PFSK-1 (cell line): ENCODE data around the gene PDE2A.

Experiments
- FOXP2 ChIP-seq: optimal IDR thresholded peaks from 2 replicates; pipeline ENCODE3; 2011; ENCODE audit warnings: borderline replicate concordance, control low read depth, inconsistent platforms; ENCODE audit not compliant: insufficient read depth; ENCODE audit errors: extremely low read length, extremely low read depth
- POLR2AphosphoS5 ChIP-seq: IDR thresholded peaks from 2 replicates; pipeline ENCODE4 v1.6.1; 2012; ENCODE audit warnings: low read depth, mild to moderate bottlenecking, control low read depth, low read length, moderate library complexity
- SIN3A ChIP-seq: IDR thresholded peaks from 2 replicates; pipeline ENCODE4 v1.6.1; 2012; ENCODE audit warnings: mild to moderate bottlenecking, low read length, moderate library complexity, borderline replicate concordance; ENCODE audit not compliant: insufficient read depth
- TAF1 ChIP-seq: IDR thresholded peaks from 2 replicates; pipeline ENCODE4 v1.6.1; 2012; ENCODE audit warnings: low read length, control low read depth, borderline replicate concordance; ENCODE audit not compliant: insufficient read depth
- TF ChIP-seq, protein P1 (sequence below), 2 experiments: IDR thresholded peaks; 2 replicates each; pipeline versions ENCODE4 v1.6.1 to v1.8.0; 2011 to 2012; ENCODE audit warnings: low read depth in 2 of 2, low read length in 2 of 2, control low read depth in 1 of 2, inconsistent platforms in 1 of 2, mild to moderate bottlenecking in 1 of 2, moderate library complexity in 1 of 2; ENCODE audit not compliant: insufficient read depth in 1 of 2

The PDE2A gene

DNA sequence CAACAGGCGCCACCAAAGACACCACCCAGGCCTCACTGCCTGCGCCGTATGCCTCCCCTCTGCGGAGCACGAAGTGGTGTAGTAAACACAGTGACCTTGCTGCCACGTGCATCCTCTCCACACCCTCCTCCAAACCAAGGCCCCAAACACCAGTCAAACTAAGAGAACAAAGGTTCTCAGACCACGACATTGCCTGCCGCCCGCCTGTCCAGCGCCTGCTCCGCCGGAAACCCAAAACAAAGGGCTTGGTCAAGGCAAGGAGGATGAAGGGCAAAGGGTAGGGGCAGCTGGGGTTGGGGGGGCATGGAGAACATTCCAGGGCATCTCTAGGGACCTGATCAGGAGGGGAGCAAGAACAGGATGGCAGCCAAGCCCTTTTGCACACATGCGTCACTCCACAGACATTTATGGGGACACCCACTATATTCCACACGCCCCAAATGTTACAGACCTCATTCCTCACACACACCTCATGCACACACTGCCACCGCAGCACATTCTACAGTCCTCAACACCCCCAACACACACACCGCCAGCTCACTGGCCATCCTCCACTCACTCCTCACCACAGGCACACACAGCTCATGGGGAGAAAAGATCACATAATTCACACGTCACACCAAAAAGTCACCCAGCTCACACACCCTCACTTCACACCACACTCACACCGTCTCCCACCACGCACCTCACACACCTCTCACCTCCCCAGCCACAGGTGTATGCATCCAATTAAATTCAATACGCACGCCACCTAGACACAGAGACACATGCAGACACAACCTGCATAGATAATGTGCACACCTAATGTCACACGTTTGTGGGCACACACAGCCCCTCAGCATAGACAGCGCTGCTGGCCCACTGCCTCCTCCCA, 34.5 kb downstream of the PDE2A start:
- TF ChIP-seq FOXP2: no peak

DNA sequence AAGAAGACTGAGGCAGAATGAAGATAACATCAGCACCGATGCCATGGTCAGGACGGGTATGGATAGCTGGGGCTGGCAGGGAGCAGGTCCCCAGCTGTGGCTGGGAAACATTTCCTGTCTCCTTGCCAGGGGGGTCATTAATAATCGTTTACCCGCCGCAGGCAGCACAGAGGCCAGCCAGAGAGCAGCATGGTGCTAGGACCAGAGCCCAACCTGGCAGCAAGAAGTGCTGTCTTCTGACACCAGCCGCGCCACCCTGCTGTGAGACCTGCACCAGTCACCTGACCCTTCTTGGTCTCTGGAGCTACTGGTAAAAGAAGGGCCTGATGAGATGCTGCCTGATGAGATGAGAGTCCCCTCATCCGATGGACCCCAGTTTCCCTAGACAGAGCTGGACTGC, 36.3 kb downstream of the PDE2A start:
- no peak for TF ChIP-seq FOXP2
- TF ChIP-seq POLR2AphosphoS5: no peak
- no peak for TF ChIP-seq TAF1
- TF ChIP-seq SIN3A: no peak

DNA sequence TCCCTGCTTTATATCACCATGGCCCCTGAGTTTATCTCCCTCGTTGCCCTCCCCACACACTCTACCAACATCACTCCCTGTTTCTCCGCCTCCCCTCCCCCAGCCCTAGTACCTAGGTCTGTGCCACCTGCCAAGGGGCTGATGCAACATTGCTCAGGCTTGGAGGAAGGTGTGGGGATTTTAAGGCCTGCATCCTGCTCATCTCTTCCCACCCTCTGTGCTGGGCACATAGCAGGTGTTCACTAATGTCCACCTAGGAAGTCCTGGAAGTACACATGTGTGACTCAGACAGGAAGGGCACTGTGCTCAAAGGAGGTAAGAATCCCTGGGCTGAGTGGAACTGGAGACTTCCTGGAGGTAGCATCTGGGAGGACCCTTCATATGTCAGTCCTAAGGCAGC, 37.0 kb downstream of the PDE2A start:
- TF ChIP-seq, protein P1, sequence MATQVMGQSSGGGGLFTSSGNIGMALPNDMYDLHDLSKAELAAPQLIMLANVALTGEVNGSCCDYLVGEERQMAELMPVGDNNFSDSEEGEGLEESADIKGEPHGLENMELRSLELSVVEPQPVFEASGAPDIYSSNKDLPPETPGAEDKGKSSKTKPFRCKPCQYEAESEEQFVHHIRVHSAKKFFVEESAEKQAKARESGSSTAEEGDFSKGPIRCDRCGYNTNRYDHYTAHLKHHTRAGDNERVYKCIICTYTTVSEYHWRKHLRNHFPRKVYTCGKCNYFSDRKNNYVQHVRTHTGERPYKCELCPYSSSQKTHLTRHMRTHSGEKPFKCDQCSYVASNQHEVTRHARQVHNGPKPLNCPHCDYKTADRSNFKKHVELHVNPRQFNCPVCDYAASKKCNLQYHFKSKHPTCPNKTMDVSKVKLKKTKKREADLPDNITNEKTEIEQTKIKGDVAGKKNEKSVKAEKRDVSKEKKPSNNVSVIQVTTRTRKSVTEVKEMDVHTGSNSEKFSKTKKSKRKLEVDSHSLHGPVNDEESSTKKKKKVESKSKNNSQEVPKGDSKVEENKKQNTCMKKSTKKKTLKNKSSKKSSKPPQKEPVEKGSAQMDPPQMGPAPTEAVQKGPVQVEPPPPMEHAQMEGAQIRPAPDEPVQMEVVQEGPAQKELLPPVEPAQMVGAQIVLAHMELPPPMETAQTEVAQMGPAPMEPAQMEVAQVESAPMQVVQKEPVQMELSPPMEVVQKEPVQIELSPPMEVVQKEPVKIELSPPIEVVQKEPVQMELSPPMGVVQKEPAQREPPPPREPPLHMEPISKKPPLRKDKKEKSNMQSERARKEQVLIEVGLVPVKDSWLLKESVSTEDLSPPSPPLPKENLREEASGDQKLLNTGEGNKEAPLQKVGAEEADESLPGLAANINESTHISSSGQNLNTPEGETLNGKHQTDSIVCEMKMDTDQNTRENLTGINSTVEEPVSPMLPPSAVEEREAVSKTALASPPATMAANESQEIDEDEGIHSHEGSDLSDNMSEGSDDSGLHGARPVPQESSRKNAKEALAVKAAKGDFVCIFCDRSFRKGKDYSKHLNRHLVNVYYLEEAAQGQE (IDR thresholded peaks at IDR 0.05; ENCODE audit: insufficient read depth in 1 of 2, low read depth in 2 of 2, low read length in 2 of 2): no peak
- TF ChIP-seq SIN3A (no peak), TAF1 (no peak), FOXP2 (no peak), POLR2AphosphoS5 (no peak)

DNA sequence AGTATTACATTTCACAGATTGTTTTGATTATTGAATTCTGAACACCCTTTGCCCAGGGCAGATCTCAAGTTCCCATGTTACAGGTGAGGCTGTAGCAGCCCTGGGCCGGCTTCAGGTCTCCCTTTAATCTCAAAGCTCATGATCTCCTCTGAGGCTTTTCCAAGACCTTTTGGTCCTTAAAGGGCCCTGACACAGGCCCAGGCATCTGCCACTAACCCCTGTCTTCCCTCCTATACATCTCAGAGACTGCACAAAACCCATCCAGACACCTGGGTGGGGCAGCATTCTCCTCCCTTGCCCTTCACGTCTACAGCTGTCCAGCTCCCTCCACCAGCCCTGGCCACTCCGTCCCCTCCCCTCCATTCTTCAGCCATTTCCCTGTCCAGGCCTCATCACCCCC, 37.8 kb downstream of the PDE2A start:
- TF ChIP-seq, protein P1 (IDR thresholded peaks at IDR 0.05; ENCODE audit: insufficient read depth in 1 of 2, low read depth in 2 of 2, low read length in 2 of 2): no peak
- TF ChIP-seq FOXP2 (no peak), SIN3A (no peak), POLR2AphosphoS5 (no peak), TAF1 (no peak)

DNA sequence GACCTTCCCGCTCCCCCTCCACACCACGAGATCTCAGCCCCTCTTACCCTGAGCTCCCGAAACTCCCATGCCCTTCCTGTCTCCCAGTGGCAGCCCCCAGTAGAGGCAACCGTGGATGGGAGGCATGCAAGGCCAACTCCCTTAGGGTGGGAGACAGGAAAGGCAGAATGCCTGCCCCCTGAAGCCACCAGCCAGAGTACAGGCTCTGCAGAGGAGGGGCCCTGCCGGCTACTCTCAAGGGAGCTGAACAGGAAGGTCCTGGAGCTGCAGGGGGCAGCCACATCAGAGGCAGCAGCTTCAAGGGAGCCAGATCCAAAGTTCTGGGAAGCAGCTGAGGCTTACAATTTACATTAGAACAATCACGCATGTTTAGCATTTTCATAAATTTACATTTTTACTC, 38.3 kb downstream of the PDE2A start:
- TF ChIP-seq TAF1: no peak
- TF ChIP-seq, protein P1 (IDR thresholded peaks at IDR 0.05; ENCODE audit: insufficient read depth in 1 of 2, low read depth in 2 of 2, low read length in 2 of 2): no peak
- no peak for TF ChIP-seq POLR2AphosphoS5
- TF ChIP-seq SIN3A: no peak
- no peak for TF ChIP-seq FOXP2

DNA sequence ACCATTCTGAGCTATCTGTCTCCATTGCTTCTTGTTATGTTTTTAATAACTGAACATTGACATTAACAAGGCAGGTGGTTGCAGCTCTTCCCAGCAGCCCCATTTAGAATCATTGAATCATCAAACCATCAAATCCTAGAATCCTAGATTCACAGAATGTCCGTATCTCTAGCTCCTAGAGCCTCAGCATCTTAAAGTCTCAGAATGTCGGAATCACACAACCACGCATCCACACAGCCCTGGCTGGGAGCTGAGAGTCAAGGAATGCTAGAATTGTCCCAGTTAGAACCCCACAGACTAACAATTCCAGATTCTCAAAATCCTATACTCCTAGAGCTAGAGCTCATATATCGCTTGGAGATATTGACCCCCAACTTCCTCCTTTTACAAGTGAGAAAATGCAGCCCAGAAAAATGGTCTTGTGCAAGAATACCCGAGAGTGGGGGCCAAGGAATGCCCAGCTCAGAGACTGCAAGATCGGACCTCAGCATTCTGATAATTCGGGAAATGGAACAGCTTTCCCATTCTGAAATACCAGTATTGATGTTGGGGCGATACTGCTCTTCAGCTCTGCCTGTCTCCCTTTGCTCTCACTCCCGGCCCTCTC, 38.8 kb downstream of the PDE2A start:
- TF ChIP-seq FOXP2 (no peak), SIN3A (no peak), POLR2AphosphoS5 (no peak), TAF1 (no peak)
- TF ChIP-seq, protein P1 (IDR thresholded peaks at IDR 0.05; ENCODE audit: insufficient read depth in 1 of 2, low read depth in 2 of 2, low read length in 2 of 2): no peak
